SK-N-SH (cell line): ENCODE data around the gene TMEM140. TPM values are rescaled to one million over a fixed set of nuclear protein-coding genes. Genes with fewer than 3 reads are reported as not detected.

Source experiments
- CTCF ChIA-PET: fragments of 300-600, 350-600 bp; formaldehyde crosslinking; extraction: SDS; loops from one replicate; lab custom pipeline; 2021; lab: Yijun Ruan, JAX
- POLR2A ChIA-PET: fragments of 350-600 bp; sonication (Branson Sonifier 250); formaldehyde crosslinking; extraction: SDS; loops from one replicate; lab custom pipeline; 2020; ENCODE audit warnings: antibody characterized with exemption, inconsistent platforms; lab: Yijun Ruan, JAX
- DNase-seq: peaks from one replicate; pipeline ENCODE4 v3.0.0; 2012
- H2AFZ ChIP-seq: fragments of 200-600 bp; sonication (generic); 2 replicates; pipeline ENCODE4 v1.8.1; 2016; ENCODE audit warnings: antibody characterized with exemption, mild to moderate bottlenecking, low read depth
- H3F3A ChIP-seq: fragments of 200-600 bp; sonication (generic); replicated peaks from 2 replicates; pipeline ENCODE3; 2016; ENCODE audit warnings: antibody characterized with exemption, mild to moderate bottlenecking; ENCODE audit not compliant: insufficient read depth
- H3K27ac ChIP-seq, 2 experiments: fragments of 200-500 bp in 1 of 2; fragments of 200-600 bp in 1 of 2; sonication (Bioruptor generic) in 1 of 2; sonication (generic), shearing (Covaris generic) in 1 of 2; 2 replicates each; pipeline versions ENCODE4 v1.5.1 to v1.6.1; 2014 to 2016; ENCODE audit warnings: low read depth in 2 of 2, inconsistent platforms in 1 of 2, low read length in 1 of 2, mild to moderate bottlenecking in 1 of 2, mixed read lengths in 1 of 2
- H3K27me3 ChIP-seq: fragments of 200-600 bp; sonication (generic), shearing (Covaris generic); 2 replicates; pipeline ENCODE4 v1.6.1; 2016; ENCODE audit warnings: mixed run types; ENCODE audit not compliant: insufficient read depth
- H3K36me3 ChIP-seq, 2 experiments: fragments of 200-500 bp in 1 of 2; fragments of 200-600 bp in 1 of 2; sonication (Bioruptor generic) in 1 of 2; sonication (generic) in 1 of 2; replicated peaks in 1 of 2; 2 replicates each; pipeline versions ENCODE3 to v1.5.1; 2014 to 2016; ENCODE audit warnings: low read length in 1 of 2, mild to moderate bottlenecking in 1 of 2; ENCODE audit not compliant: insufficient read depth in 2 of 2, control insufficient read depth in 1 of 2
- H3K4me1 ChIP-seq, 2 experiments: fragments of 200-500 bp in 1 of 2; fragments of 200-600 bp in 1 of 2; sonication (Bioruptor generic) in 1 of 2; sonication (generic), shearing (Covaris generic) in 1 of 2; 2 replicates each; pipeline versions ENCODE4 v1.5.1 to v1.6.1; 2014 to 2016; ENCODE audit warnings: low read depth in 1 of 2, low read length in 1 of 2, mixed run types in 1 of 2; ENCODE audit not compliant: insufficient read depth in 2 of 2, control insufficient read depth in 1 of 2
- H3K4me2 ChIP-seq: fragments of 200-600 bp; sonication (generic), shearing (Covaris generic); 2 replicates; pipeline ENCODE4 v1.6.1; 2017; ENCODE audit warnings: mixed run types
- H3K4me3 ChIP-seq, 2 experiments: fragments of 200-500 bp in 1 of 2; fragments of 200-600 bp in 1 of 2; sonication (Bioruptor generic) in 1 of 2; sonication (generic), shearing (Covaris generic) in 1 of 2; 2 replicates each; pipeline versions ENCODE4 v1.5.1 to v1.8.1; 2014 to 2016; ENCODE audit warnings: low read depth in 2 of 2, inconsistent platforms in 1 of 2, low read length in 1 of 2, mild to moderate bottlenecking in 1 of 2, mixed read lengths in 1 of 2, moderate library complexity in 1 of 2
- H3K79me2 ChIP-seq: fragments of 200-600 bp; sonication (generic); 2 replicates; pipeline ENCODE4 v1.8.1; 2017; ENCODE audit warnings: mild to moderate bottlenecking; ENCODE audit not compliant: insufficient read depth
- H3K9ac ChIP-seq: fragments of 200-600 bp; sonication (generic); 2 replicates; pipeline ENCODE4 v1.6.1; 2017; ENCODE audit warnings: mixed run types
- H3K9me2 ChIP-seq: fragments of 200-600 bp; sonication (generic); 2 replicates; pipeline ENCODE4 v1.6.1; 2017; ENCODE audit warnings: mixed run types
- H3K9me3 ChIP-seq: fragments of 200-600 bp; sonication (generic); 2 replicates; pipeline ENCODE4 v1.6.1; 2017; ENCODE audit warnings: mixed run types, mild to moderate bottlenecking, moderate library complexity
- H4K20me1 ChIP-seq: fragments of 200-600 bp; sonication (generic); 2 replicates; pipeline ENCODE4 v1.6.1; 2017; ENCODE audit warnings: mild to moderate bottlenecking, mixed run types; ENCODE audit not compliant: insufficient read depth
- CHD2 ChIP-seq: fragments of 150-350 bp; IDR thresholded peaks from 2 replicates; pipeline ENCODE4 v1.6.1; 2018; ENCODE audit warnings: low read length; ENCODE audit not compliant: partially characterized antibody
- EZH2phosphoT487 ChIP-seq: fragments of 200-600 bp; sonication (generic); IDR thresholded peaks from 2 replicates; pipeline ENCODE4 v1.6.1; 2017; ENCODE audit warnings: low read depth, mixed run types, mild to moderate bottlenecking, antibody characterized with exemption, moderate library complexity, borderline replicate concordance
- MXI1 ChIP-seq: IDR thresholded peaks from 2 replicates; pipeline ENCODE4 v1.6.1; 2012; ENCODE audit warnings: mild to moderate bottlenecking, low read depth, low read length, improper control_type of control experiment
- NRF1 ChIP-seq: IDR thresholded peaks from 2 replicates; pipeline ENCODE4 v1.6.1; 2012; ENCODE audit warnings: low read depth, mild to moderate bottlenecking, low read length
- POLR2AphosphoS5 ChIP-seq: IDR thresholded peaks from 2 replicates; pipeline ENCODE4 v1.6.1; 2012; ENCODE audit warnings: low read depth, low read length
- RCOR1 ChIP-seq: fragments of 150-350 bp; IDR thresholded peaks from 2 replicates; pipeline ENCODE4 v1.6.1; 2017; ENCODE audit warnings: antibody characterized with exemption, low read length
- RFX5 ChIP-seq: IDR thresholded peaks from 2 replicates; pipeline ENCODE4 v1.6.1; 2012; ENCODE audit warnings: mild to moderate bottlenecking, improper control_type of control experiment, low read length
- TAF1 ChIP-seq: IDR thresholded peaks from 2 replicates; pipeline ENCODE4 v1.6.1; 2012; ENCODE audit warnings: low read depth, mild to moderate bottlenecking, low read length, moderate library complexity, borderline replicate concordance
- TEAD4 ChIP-seq: IDR thresholded peaks from 2 replicates; pipeline ENCODE4 v1.4.0; 2012; ENCODE audit warnings: mild to moderate bottlenecking, borderline replicate concordance; ENCODE audit not compliant: insufficient read depth
- YY1 ChIP-seq: IDR thresholded peaks from 2 replicates; pipeline ENCODE4 v1.4.0; 2012; ENCODE audit warnings: low read depth, mild to moderate bottlenecking
- WGBS: methylation state at CpG from one replicate; pipeline ENCODE4 v1.1.6; 2017; ENCODE audit warnings: low lambda C conversion rate; 5-methylcytosine and 5-hydroxymethylcytosine counted together
- polyA plus RNA-seq, 3 experiments: library from polyadenylated mRNA; depleted of rRNA; stranded (reverse); fragments of >200 nt; gene quantifications; 2 replicates each; pipeline ENCODE4 v1.2.3, GENCODE V29; 2012
- TF ChIP-seq, protein P1 (sequence below): fragments of 200-600 bp; sonication (generic); IDR thresholded peaks from 2 replicates; pipeline ENCODE4 v1.6.1; 2017; ENCODE audit warnings: antibody characterized with exemption, mild to moderate bottlenecking, moderate library complexity
- TF ChIP-seq, protein P2 (sequence below): IDR thresholded peaks from 2 replicates; pipeline ENCODE4 v1.4.0; 2012; ENCODE audit warnings: low read depth, borderline replicate concordance
- TF ChIP-seq, protein P3 (sequence below): IDR thresholded peaks from 2 replicates; pipeline ENCODE4; 2012

The TMEM140 gene
- polyA plus RNA-seq, 1 of the 3 experiments (the other 2 are of a cell fraction), result 0.12 TPM

DNA sequence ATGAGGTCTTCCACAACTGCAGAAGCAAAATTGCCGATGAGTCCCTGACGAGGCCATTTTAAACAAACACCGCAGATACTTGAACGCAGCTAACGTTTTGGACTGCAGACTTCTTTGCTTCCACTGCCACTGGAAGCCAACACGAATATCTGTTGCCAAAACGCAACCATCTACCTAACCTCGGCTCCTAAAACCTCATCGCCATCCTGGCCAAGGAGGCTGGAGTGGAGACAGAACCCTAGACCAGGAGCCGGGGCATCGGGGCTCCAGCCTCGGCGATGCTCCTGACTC lies 63.0 kb downstream of the TMEM140 start:
- H3K4me2 ChIP-seq, result peak overlapping the region; percentile 86
- H4K20me1 ChIP-seq, result no peaks in the 10 kb centered on the region
- H3K9me2 ChIP-seq, result no peaks in the 10 kb centered on the region
- H3K9me3 ChIP-seq, result no peaks in the 10 kb centered on the region
- CTCF ChIA-PET, result interaction anchor here (1.0 to 1.7 kb wide), 4 partner anchors 9 to 70 kb away, joined by 3 to 6 read pairs (median 5); partner anchors contain the start of gene CYREN
- no peaks in the 10 kb centered on the region for H3K27me3 ChIP-seq
- TF ChIP-seq RFX5 (no peak), EZH2phosphoT487 (no peak), YY1 (no peak), TEAD4 (no peak)
- TF ChIP-seq, protein P1, sequence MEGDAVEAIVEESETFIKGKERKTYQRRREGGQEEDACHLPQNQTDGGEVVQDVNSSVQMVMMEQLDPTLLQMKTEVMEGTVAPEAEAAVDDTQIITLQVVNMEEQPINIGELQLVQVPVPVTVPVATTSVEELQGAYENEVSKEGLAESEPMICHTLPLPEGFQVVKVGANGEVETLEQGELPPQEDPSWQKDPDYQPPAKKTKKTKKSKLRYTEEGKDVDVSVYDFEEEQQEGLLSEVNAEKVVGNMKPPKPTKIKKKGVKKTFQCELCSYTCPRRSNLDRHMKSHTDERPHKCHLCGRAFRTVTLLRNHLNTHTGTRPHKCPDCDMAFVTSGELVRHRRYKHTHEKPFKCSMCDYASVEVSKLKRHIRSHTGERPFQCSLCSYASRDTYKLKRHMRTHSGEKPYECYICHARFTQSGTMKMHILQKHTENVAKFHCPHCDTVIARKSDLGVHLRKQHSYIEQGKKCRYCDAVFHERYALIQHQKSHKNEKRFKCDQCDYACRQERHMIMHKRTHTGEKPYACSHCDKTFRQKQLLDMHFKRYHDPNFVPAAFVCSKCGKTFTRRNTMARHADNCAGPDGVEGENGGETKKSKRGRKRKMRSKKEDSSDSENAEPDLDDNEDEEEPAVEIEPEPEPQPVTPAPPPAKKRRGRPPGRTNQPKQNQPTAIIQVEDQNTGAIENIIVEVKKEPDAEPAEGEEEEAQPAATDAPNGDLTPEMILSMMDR, result no peak
- TF ChIP-seq, protein P2, sequence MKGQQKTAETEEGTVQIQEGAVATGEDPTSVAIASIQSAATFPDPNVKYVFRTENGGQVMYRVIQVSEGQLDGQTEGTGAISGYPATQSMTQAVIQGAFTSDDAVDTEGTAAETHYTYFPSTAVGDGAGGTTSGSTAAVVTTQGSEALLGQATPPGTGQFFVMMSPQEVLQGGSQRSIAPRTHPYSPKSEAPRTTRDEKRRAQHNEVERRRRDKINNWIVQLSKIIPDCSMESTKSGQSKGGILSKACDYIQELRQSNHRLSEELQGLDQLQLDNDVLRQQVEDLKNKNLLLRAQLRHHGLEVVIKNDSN, result no peak
- TF ChIP-seq, all 33 proteins: peak for 0
- DNase-seq, result no peak
- Histone ChIP-seq H3F3A (peaks cover 5% of the 10 kb centered on the region), H3K9ac (peak overlapping the region; percentile 80), H3K4me1 (peaks cover 0 to 6% of the 10 kb centered on the region in 2 experiments; a peak in 2 of 4 replicates), H2AFZ (peak overlapping the region; percentile 97), H3K27ac (peak overlapping the region; percentile 62 to 66; a peak in 2 of 4 replicates), H3K36me3 (no peaks in the 10 kb centered on the region), H3K4me3 (peak overlapping the region; percentile 92 to 99), H3K79me2 (no peaks in the 10 kb centered on the region)
- 3% methylated on average over 13 of the region's 13 CpGs for WGBS
- POLR2A ChIA-PET, result interaction anchor here (1.0 to 2.0 kb wide), 4 partner anchors 9 to 40 kb away, joined by 3 to 8 read pairs (median 5); partner anchors contain the start of gene CYREN

DNA sequence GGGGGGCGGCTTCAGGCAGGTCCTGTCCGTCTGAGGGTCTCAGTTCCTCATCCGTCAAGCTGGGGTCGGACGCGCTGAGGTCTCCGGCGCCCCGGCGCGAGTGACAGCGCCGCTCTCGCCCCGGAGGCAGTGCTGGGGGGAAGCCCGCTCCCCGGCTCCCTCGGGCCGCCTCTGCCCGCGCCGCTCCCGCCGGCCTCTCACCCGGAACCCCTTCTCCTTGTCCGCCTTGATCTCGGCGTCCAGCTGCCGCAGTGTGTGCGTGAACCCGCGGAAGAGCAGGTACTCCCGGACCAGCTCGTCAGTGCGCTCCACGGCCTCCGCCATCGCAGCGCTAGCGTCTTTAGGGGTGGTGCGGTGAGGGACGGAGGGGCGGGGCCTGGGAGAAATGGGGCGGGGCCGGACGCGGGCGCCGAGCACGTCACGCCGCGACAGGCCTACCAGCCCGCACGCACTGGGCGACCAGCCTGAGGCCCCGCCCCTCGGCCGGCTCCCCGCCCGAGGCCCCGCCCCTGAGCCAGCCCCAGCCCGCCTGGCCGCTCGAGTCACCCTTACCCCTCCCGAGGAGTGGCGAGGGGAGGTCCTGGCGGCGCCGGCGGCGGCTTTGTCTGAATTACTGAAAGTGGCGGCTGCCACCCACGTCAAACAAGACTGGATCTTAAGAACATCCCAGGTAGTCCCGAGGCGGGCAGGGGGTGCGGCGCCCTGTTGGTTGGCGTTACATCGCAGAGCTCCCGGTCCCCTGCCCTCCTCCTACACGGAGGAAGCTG lies 63.5 kb downstream of the TMEM140 start, which contains the start of gene WDR91:
Gene WDR91, minus strand, starts transcription at position 348 of the 767 bp plus-strand sequence. Its CDS starts 24 bp downstream, at position 324.
- H3F3A ChIP-seq, result peaks cover 5% of the 10 kb centered on the region
- no peaks in the 10 kb centered on the region for H3K9me3 ChIP-seq
- peaks cover 0 to 6% of the 10 kb centered on the region in 2 experiments; a peak in 2 of 4 replicates for H3K4me1 ChIP-seq
- POLR2A ChIA-PET, result interaction anchor here (0.5 to 2.0 kb wide), 6 partner anchors 9 to 385 kb away, joined by 3 to 8 read pairs (median 6); partner anchors contain the start of gene CYREN
- DNase-seq, result peak; percentile 100
- 1% methylated on average over 32 of the region's 82 CpGs for WGBS
- no peaks in the 10 kb centered on the region for H4K20me1 ChIP-seq
- H3K36me3 ChIP-seq, result no peaks in the 10 kb centered on the region
- H3K27ac ChIP-seq, result peak within 1 kb of the TSS; percentile 81 to 90
- peak within 1 kb of the TSS; percentile 80 for H3K9ac ChIP-seq
- no peaks in the 10 kb centered on the region for H3K79me2 ChIP-seq
- no peaks in the 10 kb centered on the region for H3K9me2 ChIP-seq
- CTCF ChIA-PET, result interaction anchor here (1.0 to 1.7 kb wide), 4 partner anchors 9 to 70 kb away, joined by 3 to 6 read pairs (median 5); partner anchors contain the start of gene CYREN
- no peaks in the 10 kb centered on the region for H3K27me3 ChIP-seq
- peak within 1 kb of the TSS; percentile 92 to 99 for H3K4me3 ChIP-seq
- peak within 1 kb of the TSS; percentile 86 for H3K4me2 ChIP-seq
- peak within 1 kb of the TSS; percentile 98 for H2AFZ ChIP-seq
- TF ChIP-seq RFX5, result no peak
- TF ChIP-seq POLR2AphosphoS5, result peak; percentile 84
- peak; percentile 90 for TF ChIP-seq YY1
- TF ChIP-seq MXI1, result 0 out of 2 replicates have a peak, but pooled peaks have one; percentile 79
- peak; percentile 47 for TF ChIP-seq CHD2
- TF ChIP-seq, protein P3, sequence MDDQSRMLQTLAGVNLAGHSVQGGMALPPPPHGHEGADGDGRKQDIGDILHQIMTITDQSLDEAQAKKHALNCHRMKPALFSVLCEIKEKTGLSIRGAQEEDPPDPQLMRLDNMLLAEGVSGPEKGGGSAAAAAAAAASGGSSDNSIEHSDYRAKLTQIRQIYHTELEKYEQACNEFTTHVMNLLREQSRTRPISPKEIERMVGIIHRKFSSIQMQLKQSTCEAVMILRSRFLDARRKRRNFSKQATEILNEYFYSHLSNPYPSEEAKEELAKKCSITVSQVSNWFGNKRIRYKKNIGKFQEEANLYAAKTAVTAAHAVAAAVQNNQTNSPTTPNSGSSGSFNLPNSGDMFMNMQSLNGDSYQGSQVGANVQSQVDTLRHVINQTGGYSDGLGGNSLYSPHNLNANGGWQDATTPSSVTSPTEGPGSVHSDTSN, result no peak
- TF ChIP-seq EZH2phosphoT487, result no peak
- peak; percentile 96 for TF ChIP-seq TAF1
- TF ChIP-seq NRF1, result peak; percentile 21; the same call in 1 of the 2 replicates
- TF ChIP-seq, protein P1, result peak; percentile 33
- TF ChIP-seq RCOR1, result no peak
